ENCODE results near the gene MAN2B1. TPM values are rescaled to one million over a fixed set of nuclear protein-coding genes. Genes with fewer than 3 reads are reported as not detected.

The MAN2B1 gene
- total RNA-seq, 1 experiment from 2014 or later = 84.4 TPM

GRCh38 chr19:12606796-12607195 is 59.7 kb downstream of the MAN2B1 start:
- no TSS peak for BruUV-seq (replicated peaks)
- Mint-ChIP-seq H3K27me3 (ENCODE audit: unreplicated experiment) (no peaks in the 10 kb centered on the region), H3K36me3 (ENCODE audit: insufficient read depth, unreplicated experiment) (peaks cover 15% of the 10 kb centered on the region), H3K4me3 (ENCODE audit: low read depth, unreplicated experiment) (no peak overlapping the region), H3K9me3 (ENCODE audit: low read depth, unreplicated experiment) (no peaks in the 10 kb centered on the region), H3K4me1 (ENCODE audit: low read depth, unreplicated experiment) (no peaks in the 10 kb centered on the region), H3K27ac (ENCODE audit: unreplicated experiment) (no peak overlapping the region)
- no peak for DNase-seq
- CTCF ChIA-PET = no interaction called here
- TF ChIP-seq CTCF (IDR thresholded peaks at IDR 0.05; ENCODE audit: unreplicated experiment) = no peak
- intact Hi-C loops (cut with micrococcal nuclease; ENCODE audit: unreplicated experiment) = no loop called here

- no peak overlapping the region for H3K4me3 Mint-ChIP-seq (ENCODE audit: low read depth, unreplicated experiment)
Observed at GRCh38 chr19:12603714-12604113, 62.8 kb downstream of the MAN2B1 start.

GRCh38 chr19:12597594-12597993 is 68.9 kb downstream of the MAN2B1 start:
- Mint-ChIP-seq H3K36me3 (ENCODE audit: insufficient read depth, unreplicated experiment) (no peaks in the 10 kb centered on the region), H3K27me3 (ENCODE audit: unreplicated experiment) (no peaks in the 10 kb centered on the region), H3K4me3 (ENCODE audit: low read depth, unreplicated experiment) (no peak overlapping the region), H3K27ac (ENCODE audit: unreplicated experiment) (no peak overlapping the region), H3K9me3 (ENCODE audit: low read depth, unreplicated experiment) (no peaks in the 10 kb centered on the region), H3K4me1 (ENCODE audit: low read depth, unreplicated experiment) (no peaks in the 10 kb centered on the region)
- DNase-seq = no peak
- intact Hi-C loops (cut with micrococcal nuclease; ENCODE audit: unreplicated experiment) = no loop called here
- no TSS peak for BruUV-seq (replicated peaks)
- no peak for TF ChIP-seq CTCF (IDR thresholded peaks at IDR 0.05; ENCODE audit: unreplicated experiment)
- CTCF ChIA-PET = no interaction called here

More at GRCh38 chr19:12603714-12604113, 62.8 kb downstream of the MAN2B1 start:
- Mint-ChIP-seq H3K27me3 (ENCODE audit: unreplicated experiment) (no peaks in the 10 kb centered on the region), H3K27ac (ENCODE audit: unreplicated experiment) (no peak overlapping the region), H3K4me1 (ENCODE audit: low read depth, unreplicated experiment) (no peaks in the 10 kb centered on the region), H3K9me3 (ENCODE audit: low read depth, unreplicated experiment) (no peaks in the 10 kb centered on the region), H3K36me3 (ENCODE audit: insufficient read depth, unreplicated experiment) (no peaks in the 10 kb centered on the region)
- intact Hi-C loops (cut with micrococcal nuclease; ENCODE audit: unreplicated experiment) = no loop called here
- DNase-seq = no peak
- no TSS peak for BruUV-seq (replicated peaks)
- no peak for TF ChIP-seq CTCF (IDR thresholded peaks at IDR 0.05; ENCODE audit: unreplicated experiment)
- CTCF ChIA-PET = no interaction called here

GRCh38 chr19:12596927-12597548 is 69.5 kb downstream of the MAN2B1 start:
- no peaks in the 10 kb centered on the region for H3K9me3 Mint-ChIP-seq (ENCODE audit: low read depth, unreplicated experiment)
- CTCF ChIA-PET = no interaction called here

More at GRCh38 chr19:12596927-12597548, 69.5 kb downstream of the MAN2B1 start:
- Mint-ChIP-seq H3K27ac (ENCODE audit: unreplicated experiment) (no peak overlapping the region), H3K36me3 (ENCODE audit: insufficient read depth, unreplicated experiment) (peaks cover 5% of the 10 kb centered on the region), H3K4me3 (ENCODE audit: low read depth, unreplicated experiment) (no peak overlapping the region), H3K27me3 (ENCODE audit: unreplicated experiment) (no peaks in the 10 kb centered on the region), H3K4me1 (ENCODE audit: low read depth, unreplicated experiment) (no peaks in the 10 kb centered on the region)
- BruUV-seq (replicated peaks) = no TSS peak
- no peak for DNase-seq
- intact Hi-C loops (cut with micrococcal nuclease; ENCODE audit: unreplicated experiment) = no loop called here
- TF ChIP-seq CTCF (IDR thresholded peaks at IDR 0.05; ENCODE audit: unreplicated experiment) = no peak

Other genes starting within 250 kb of the MAN2B1 start
- gene ZNF443, start 225.7 kb downstream of the MAN2B1 start, total RNA-seq (2022) = 7.5 and 8.6 TPM in 2 replicates
- 1.6 and 1.7 TPM in 2 replicates for gene ZNF709, start 181.9 kb downstream of the MAN2B1 start, total RNA-seq (2022)
- 6.6 and 8.7 TPM in 2 replicates for gene ZNF564, start 115.3 kb downstream of the MAN2B1 start, total RNA-seq (2022)
- 5.4 and 6.3 TPM in 2 replicates for gene ZNF490, start 55.9 kb downstream of the MAN2B1 start, total RNA-seq (2022)
- 15.8 and 16.2 TPM in 2 replicates for gene ZNF791, start 55.8 kb downstream of the MAN2B1 start, total RNA-seq (2022)
- 10.1 and 10.8 TPM in 2 replicates for gene WDR83, start 65 bp upstream of the MAN2B1 start, total RNA-seq (2022)
- gene DHPS, start 15.1 kb upstream of the MAN2B1 start, total RNA-seq (2022) = 57.6 and 69.1 TPM in 2 replicates
- gene GNG14, start 21.3 kb upstream of the MAN2B1 start, total RNA-seq (2022) = not detected in 2 replicates
- gene FBXW9, start 29.9 kb upstream of the MAN2B1 start, total RNA-seq (2022) = 6.7 and 7.1 TPM in 2 replicates
- gene TNPO2, start 57.2 kb upstream of the MAN2B1 start, total RNA-seq (2022) = 67.0 and 87.6 TPM in 2 replicates
- 124 and 128 TPM in 2 replicates for gene TRIR, start 67.9 kb upstream of the MAN2B1 start, total RNA-seq (2022)
- 52.2 and 53.8 TPM in 2 replicates for gene GET3, start 70.8 kb upstream of the MAN2B1 start, total RNA-seq (2022)
- not detected in 2 replicates for gene BEST2, start 85.0 kb upstream of the MAN2B1 start, total RNA-seq (2022)
- 69.0 and 70.7 TPM in 2 replicates for gene HOOK2, start 108.8 kb upstream of the MAN2B1 start, total RNA-seq (2022)
- 113 and 116 TPM in 2 replicates for gene JUNB, start 124.7 kb upstream of the MAN2B1 start, total RNA-seq (2022)
- gene PRDX2, start 135.1 kb upstream of the MAN2B1 start, total RNA-seq (2022) = 121 and 135 TPM in 2 replicates
- 14.0 and 16.1 TPM in 2 replicates for gene THSD8, start 135.3 kb upstream of the MAN2B1 start, total RNA-seq (2022)
- gene RNASEH2A, start 139.8 kb upstream of the MAN2B1 start, total RNA-seq (2022) = 30.6 and 41.6 TPM in 2 replicates
- not detected in 2 replicates for gene RTBDN, start 167.8 kb upstream of the MAN2B1 start, total RNA-seq (2022)
- 1.3 and 2.6 TPM in 2 replicates for gene MAST1, start 171.8 kb upstream of the MAN2B1 start, total RNA-seq (2022)
- gene DNASE2, start 214.7 kb upstream of the MAN2B1 start, total RNA-seq (2022) = 32.7 and 38.4 TPM in 2 replicates
- not detected in 2 replicates for gene KLF1, start 220.5 kb upstream of the MAN2B1 start, total RNA-seq (2022)
- 23.6 and 26.8 TPM in 2 replicates for gene GCDH, start 224.4 kb upstream of the MAN2B1 start, total RNA-seq (2022)